Stimulated activated CD4-positive, alpha-beta T cell treated with anti-CD3 and anti-CD28 coated beads, TNF-alpha, amount 100 ng/mL, for 48 hours (primary cell): ENCODE measurements around the gene PLSCR2.
"Not testable (repeated sequence)": the region's sequence is repeated elsewhere in the genome, so short reads cannot be mapped to it uniquely, and the experiment has no call there.

Experiments
- DNase-seq, 3 donors: peaks; one replicate each; pipeline ENCODE4 v3.0.0-alpha.2; 2020; ENCODE audit warnings: low read depth in 3 of 3

PLSCR2 gene

GRCh38 chr3:146485297-146485696 is 15.9 kb upstream of the PLSCR2 start:
- no peak for DNase-seq

GRCh38 chr3:146476094-146476740 is 6.9 kb upstream of the PLSCR2 start:
- DNase-seq, result no peak

- DNase-seq, result not testable (repeated sequence)
Observed at GRCh38 chr3:146474976-146475375, 5.6 kb upstream of the PLSCR2 start.

GRCh38 chr3:146473726-146474125 is 4.4 kb upstream of the PLSCR2 start:
- DNase-seq, result no peak

- no peak for DNase-seq
Observed at GRCh38 chr3:146472611-146473010, 3.2 kb upstream of the PLSCR2 start.

- no peak for DNase-seq
Observed at GRCh38 chr3:146471012-146471411, 1.7 kb upstream of the PLSCR2 start.

- DNase-seq, result no peak
Observed at GRCh38 chr3:146470425-146470990, 1.1 kb upstream of the PLSCR2 start.

GRCh38 chr3:146468671-146469149 is 651 bp downstream of the PLSCR2 start:
- no peak for DNase-seq

GRCh38 chr3:146468234-146468633 is 1.1 kb downstream of the PLSCR2 start:
- DNase-seq, result no peak

- DNase-seq, result no peak
Observed at GRCh38 chr3:146466604-146467003, 2.8 kb downstream of the PLSCR2 start.

- no peak for DNase-seq
Observed at GRCh38 chr3:146465693-146466465, 3.5 kb downstream of the PLSCR2 start.

GRCh38 chr3:146464783-146465182 is 4.6 kb downstream of the PLSCR2 start:
- DNase-seq, result no peak

GRCh38 chr3:146464005-146464595 is 5.3 kb downstream of the PLSCR2 start:
- no peak for DNase-seq

- no peak for DNase-seq
Observed at GRCh38 chr3:146454796-146455195, 14.6 kb downstream of the PLSCR2 start.

- DNase-seq, result no peak
Observed at GRCh38 chr3:146449613-146450012, 19.7 kb downstream of the PLSCR2 start.

GRCh38 chr3:146449076-146449475 is 20.3 kb downstream of the PLSCR2 start:
- DNase-seq, result no peak

- no peak for DNase-seq
Observed at GRCh38 chr3:146446026-146446425, 23.3 kb downstream of the PLSCR2 start.

- DNase-seq, result not testable (repeated sequence)
Observed at GRCh38 chr3:146440310-146440709, 29.1 kb downstream of the PLSCR2 start.

GRCh38 chr3:146432066-146432465 is 37.3 kb downstream of the PLSCR2 start:
- DNase-seq, result no peak

- no peak for DNase-seq
Observed at GRCh38 chr3:146431240-146431639, 38.1 kb downstream of the PLSCR2 start.

- DNase-seq, result no peak
Observed at GRCh38 chr3:146425341-146425740, 44.0 kb downstream of the PLSCR2 start.
